Upper lobe of left lung (tissue), 4 donors: Measurements from ENCODE around the gene KIF6.

ENCODE experiments used
- POLR2A ChIP-seq, 4 donors: fragments of 450-650 bp; IDR thresholded peaks; one replicate each; pipeline ENCODE4 v1.5.1; 2016 to 2017; ENCODE audit warnings: antibody characterized with exemption in 4 of 4, mild to moderate bottlenecking in 2 of 4
- TF ChIP-seq, protein P1 (sequence below), 6 experiments: fragments of 450-650 bp in 4 of 6; fragments of 200-600 bp in 2 of 6; sonication (generic) in 2 of 6; IDR thresholded peaks; one replicate each; pipeline ENCODE4 v1.5.1; 2016 to 2019; ENCODE audit warnings: antibody characterized with exemption in 6 of 6

GRCh38 chr6:39381550-39382140, 343.6 kb downstream of the KIF6 start:
- TF ChIP-seq, protein P1, sequence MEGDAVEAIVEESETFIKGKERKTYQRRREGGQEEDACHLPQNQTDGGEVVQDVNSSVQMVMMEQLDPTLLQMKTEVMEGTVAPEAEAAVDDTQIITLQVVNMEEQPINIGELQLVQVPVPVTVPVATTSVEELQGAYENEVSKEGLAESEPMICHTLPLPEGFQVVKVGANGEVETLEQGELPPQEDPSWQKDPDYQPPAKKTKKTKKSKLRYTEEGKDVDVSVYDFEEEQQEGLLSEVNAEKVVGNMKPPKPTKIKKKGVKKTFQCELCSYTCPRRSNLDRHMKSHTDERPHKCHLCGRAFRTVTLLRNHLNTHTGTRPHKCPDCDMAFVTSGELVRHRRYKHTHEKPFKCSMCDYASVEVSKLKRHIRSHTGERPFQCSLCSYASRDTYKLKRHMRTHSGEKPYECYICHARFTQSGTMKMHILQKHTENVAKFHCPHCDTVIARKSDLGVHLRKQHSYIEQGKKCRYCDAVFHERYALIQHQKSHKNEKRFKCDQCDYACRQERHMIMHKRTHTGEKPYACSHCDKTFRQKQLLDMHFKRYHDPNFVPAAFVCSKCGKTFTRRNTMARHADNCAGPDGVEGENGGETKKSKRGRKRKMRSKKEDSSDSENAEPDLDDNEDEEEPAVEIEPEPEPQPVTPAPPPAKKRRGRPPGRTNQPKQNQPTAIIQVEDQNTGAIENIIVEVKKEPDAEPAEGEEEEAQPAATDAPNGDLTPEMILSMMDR (IDR thresholded peaks at IDR 0.05) = no peak
- TF ChIP-seq POLR2A (IDR thresholded peaks at IDR 0.05) = no peak
